GM18517 (cell line): Measurements from ENCODE around the gene POLL.

Experiments
- ATAC-seq: cut with Tn5 transposase; IDR thresholded peaks from one replicate; pipeline ENCODE4 v1.9.1; 2021; ENCODE audit warnings: mild to moderate bottlenecking, moderate library complexity; ENCODE audit not compliant: unreplicated experiment

The POLL gene

GRCh38 chr10:101575580-101576210 lies 12.4 kb downstream of the POLL start:
- no peak for ATAC-seq

- ATAC-seq: no peak
These were observed 13.0 kb downstream of the POLL start for GRCh38 chr10:101575091-101575490.

GRCh38 chr10:101573885-101574753 lies 13.9 kb downstream of the POLL start:
- ATAC-seq: no peak

- ATAC-seq: no peak
These were observed 15.3 kb downstream of the POLL start for GRCh38 chr10:101572785-101573184.

GRCh38 chr10:101572126-101572525 lies 15.9 kb downstream of the POLL start:
- ATAC-seq: no peak

GRCh38 chr10:101571271-101571925 lies 16.7 kb downstream of the POLL start:
- ATAC-seq: no peak

- ATAC-seq: no peak
These were observed 17.4 kb downstream of the POLL start for GRCh38 chr10:101570428-101571270.

GRCh38 chr10:101569622-101570427 lies 18.2 kb downstream of the POLL start:
- ATAC-seq: peak; percentile 50

GRCh38 chr10:101569323-101569621 lies 18.8 kb downstream of the POLL start:
- no peak for ATAC-seq

GRCh38 chr10:101568054-101568745 lies 19.9 kb downstream of the POLL start:
- ATAC-seq: no peak

GRCh38 chr10:101567165-101568006 lies 20.7 kb downstream of the POLL start:
- no peak for ATAC-seq

GRCh38 chr10:101566333-101567164 lies 21.5 kb downstream of the POLL start:
- ATAC-seq: no peak

GRCh38 chr10:101565936-101566332 lies 22.1 kb downstream of the POLL start:
- ATAC-seq: no peak

GRCh38 chr10:101565370-101565900 lies 22.6 kb downstream of the POLL start:
- ATAC-seq: no peak

- ATAC-seq: no peak
These were observed 23.5 kb downstream of the POLL start for GRCh38 chr10:101564490-101564991.

GRCh38 chr10:101563497-101564040 lies 24.5 kb downstream of the POLL start:
- no peak for ATAC-seq

GRCh38 chr10:101563007-101563406 lies 25.1 kb downstream of the POLL start:
- no peak for ATAC-seq
